Left renal pelvis (tissue), 4 donors: ENCODE measurements around the gene KCNN4. TPM values are rescaled to one million over a fixed set of nuclear protein-coding genes. Genes with fewer than 3 reads are reported as not detected.

ENCODE experiments used
- DNase-seq, 4 donors: peaks; one replicate each; pipeline ENCODE4 v3.0.0-alpha.2; 2013; ENCODE audit warnings: low read depth in 4 of 4, low spot score in 3 of 4
- polyA plus RNA-seq, 4 donors: library from polyadenylated mRNA; unstranded; fragments of 120-200 nt; gene quantifications; one replicate each; pipeline ENCODE4 v1.2.1, GENCODE V29; 2013; ENCODE audit not compliant: insufficient read length in 4 of 4

The KCNN4 gene
- polyA plus RNA-seq, 4 donors = 0.96 to 3.4 (median 1.5) TPM

- DNase-seq = no peak
Measured at GRCh38 chr19:43721469-43722048, 59.2 kb downstream of the KCNN4 start.

DNA sequence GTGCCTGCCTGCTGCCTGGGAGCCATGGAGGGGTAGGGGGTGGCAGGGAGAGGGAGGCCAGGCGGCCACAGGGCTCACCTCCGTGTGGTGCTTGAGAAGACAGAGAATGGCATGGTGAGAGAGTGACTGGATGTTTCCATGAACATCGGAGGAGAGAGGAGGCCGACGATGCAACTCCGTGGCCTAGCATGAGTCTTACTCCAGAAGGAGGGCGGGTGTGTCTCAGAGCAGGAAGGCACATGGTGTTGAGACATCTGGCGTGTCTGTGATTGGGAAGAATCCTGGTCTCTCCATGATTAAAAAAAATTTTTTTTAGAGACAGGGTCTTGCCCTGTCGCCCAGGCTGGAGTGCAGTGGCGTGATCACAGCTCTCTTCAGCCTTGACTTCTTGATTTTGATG, 59.8 kb downstream of the KCNN4 start:
- no peak for DNase-seq

DNA sequence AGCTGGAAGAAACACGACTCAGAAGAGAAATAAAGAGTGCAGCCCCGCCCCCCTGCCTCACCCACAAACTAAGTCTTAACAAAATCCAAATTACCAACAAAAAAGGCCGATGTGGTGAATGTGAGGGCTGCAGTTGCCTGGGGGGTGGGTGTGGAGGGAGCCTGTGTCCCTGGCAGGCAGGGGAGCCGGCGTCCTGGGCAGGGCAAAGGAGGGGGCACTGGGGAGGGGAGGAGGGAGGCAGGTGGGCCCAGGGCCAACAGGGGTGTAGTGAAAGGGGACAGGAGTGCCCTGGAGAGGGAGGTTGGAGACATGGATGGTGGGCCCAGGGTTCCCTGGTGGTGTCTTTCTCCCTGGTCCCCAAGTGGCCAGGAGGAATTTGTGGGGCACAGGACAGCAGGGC, 60.9 kb downstream of the KCNN4 start:
- DNase-seq = no peak

DNA sequence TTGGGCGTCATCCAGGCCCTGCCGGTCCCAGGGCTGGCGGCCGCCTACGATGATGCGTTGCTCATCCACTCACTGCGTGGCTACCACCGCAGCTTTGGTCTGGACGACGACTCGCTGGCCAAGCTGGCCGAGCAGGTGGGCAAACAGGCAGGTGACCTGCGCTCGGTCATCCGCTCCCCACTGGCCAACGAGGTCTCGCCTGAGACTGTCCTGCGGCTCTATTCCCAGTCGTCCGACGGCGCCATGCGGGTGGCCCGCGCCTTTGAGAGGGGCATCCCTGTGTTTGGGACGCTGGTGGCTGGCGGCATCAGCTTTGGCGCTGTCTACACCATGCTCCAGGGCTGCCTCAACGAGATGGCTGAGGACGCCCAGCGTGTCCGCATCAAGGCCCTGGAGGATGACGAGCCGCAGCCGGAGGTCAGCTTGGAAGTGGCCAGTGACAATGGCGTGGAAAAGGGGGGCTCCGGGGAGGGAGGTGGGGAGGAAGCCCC, 61.4 kb downstream of the KCNN4 start:
- no peak for DNase-seq

DNA sequence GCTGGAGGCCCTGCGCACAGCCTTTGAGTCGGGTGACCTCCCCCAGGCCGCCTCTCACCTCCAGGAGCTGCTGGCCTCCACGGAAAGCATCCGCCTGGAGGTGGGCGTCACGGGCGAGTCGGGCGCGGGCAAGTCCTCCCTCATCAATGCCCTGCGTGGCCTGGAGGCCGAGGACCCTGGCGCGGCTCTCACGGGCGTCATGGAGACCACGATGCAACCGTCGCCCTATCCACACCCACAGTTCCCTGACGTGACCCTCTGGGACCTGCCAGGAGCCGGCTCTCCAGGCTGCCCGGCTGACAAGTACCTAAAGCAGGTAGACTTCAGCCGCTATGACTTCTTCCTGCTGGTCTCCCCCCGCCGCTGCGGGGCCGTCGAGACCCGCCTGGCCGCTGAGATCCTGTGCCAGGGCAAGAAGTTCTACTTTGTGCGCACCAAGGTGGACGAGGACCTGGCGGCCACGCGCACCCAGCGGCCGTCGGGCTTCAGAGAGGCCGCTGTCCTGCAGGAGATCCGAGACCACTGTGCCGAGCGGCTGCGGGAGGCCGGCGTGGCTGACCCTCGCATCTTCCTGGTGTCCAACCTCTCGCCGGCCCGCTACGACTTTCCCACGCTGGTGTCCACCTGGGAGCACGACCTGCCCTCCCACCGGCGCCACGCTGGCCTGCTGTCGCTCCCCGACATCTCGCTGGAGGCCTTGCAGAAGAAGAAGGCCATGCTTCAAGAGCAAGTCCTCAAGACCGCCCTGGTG, 62.0 kb downstream of the KCNN4 start:
- DNase-seq = no peak

Other genes with a start within 250 kb of the KCNN4 start
- gene ZNF575, start 247.8 kb downstream of the KCNN4 start, polyA plus RNA-seq = 1 to 10 TPM; 2.1 to 5.8 (median 2.4) TPM
- 10 to 100 TPM; 49.1 to 67.6 (median 57.3) TPM for gene XRCC1, start 205.4 kb downstream of the KCNN4 start, polyA plus RNA-seq
- gene PINLYP, start 205.2 kb downstream of the KCNN4 start, polyA plus RNA-seq = 10 to 100 TPM; 15.6 to 21.0 (median 18.8) TPM
- gene IRGQ, start 184.8 kb downstream of the KCNN4 start, polyA plus RNA-seq = 10 to 100 TPM; 12.0 to 22.0 (median 17.2) TPM
- gene ZNF576, start 184.4 kb downstream of the KCNN4 start, polyA plus RNA-seq = 10 to 100 TPM in 3 of 4 donors, 1 to 10 TPM in 1; 9.8 to 12.5 (median 11.2) TPM
- gene SRRM5, start 168.9 kb downstream of the KCNN4 start, polyA plus RNA-seq = 1 to 10 TPM in 2 of 4 donors, under 1 TPM in 2; 0.41 to 2.3 (median 1.2) TPM
- 100 to 1,000 TPM in 1 of 4 donors, 10 to 100 TPM in 3; 75.2 to 118 (median 83.7) TPM for gene ZNF428, start 161.3 kb downstream of the KCNN4 start, polyA plus RNA-seq
- 10 to 100 TPM; 30.7 to 54.3 (median 43.1) TPM for gene CADM4, start 141.1 kb downstream of the KCNN4 start, polyA plus RNA-seq
- gene PLAUR, start 110.8 kb downstream of the KCNN4 start, polyA plus RNA-seq = 10 to 100 TPM in 3 of 4 donors, 1 to 10 TPM in 1; 6.2 to 12.8 (median 10.6) TPM
- not detected for gene IRGC, start 64.9 kb downstream of the KCNN4 start, polyA plus RNA-seq
- gene SMG9, start 26.0 kb downstream of the KCNN4 start, polyA plus RNA-seq = 10 to 100 TPM; 39.9 to 67.8 (median 46.7) TPM
- under 1 TPM; 0.24 to 0.58 (median 0.42) TPM for gene LYPD5, start 21.5 kb upstream of the KCNN4 start, polyA plus RNA-seq
- gene ZNF283, start 46.3 kb upstream of the KCNN4 start, polyA plus RNA-seq = 10 to 100 TPM; 11.4 to 21.8 (median 13.6) TPM
- 10 to 100 TPM; 10.5 to 14.2 (median 11.8) TPM for gene ZNF404, start 103.0 kb upstream of the KCNN4 start, polyA plus RNA-seq
- 10 to 100 TPM; 25.2 to 30.3 (median 27.8) TPM for gene ZNF45, start 154.3 kb upstream of the KCNN4 start, polyA plus RNA-seq
- gene ZNF221, start 170.3 kb upstream of the KCNN4 start, polyA plus RNA-seq = 1 to 10 TPM; 5.4 to 7.9 (median 6.3) TPM
- gene ZNF155, start 203.2 kb upstream of the KCNN4 start, polyA plus RNA-seq = 10 to 100 TPM; 10.7 to 17.2 (median 16.4) TPM
- gene ZNF230, start 222.0 kb upstream of the KCNN4 start, polyA plus RNA-seq = 1 to 10 TPM; 5.9 to 7.8 (median 7.0) TPM
- gene ZNF222, start 244.4 kb upstream of the KCNN4 start, polyA plus RNA-seq = 10 to 100 TPM in 1 of 4 donors, 1 to 10 TPM in 3; 9.2 to 10.4 (median 9.6) TPM